ENCODE measurements around the gene POLR1D.

Gene POLR1D

GRCh38 chr13:27641711-27642502, 20.2 kb downstream of the POLR1D start:
- FAIRE-seq, result no peak

GRCh38 chr13:27643334-27644132, 21.8 kb downstream of the POLR1D start:
- FAIRE-seq, result no peak

- no peak for FAIRE-seq
These were observed 22.6 kb downstream of the POLR1D start for GRCh38 chr13:27644302-27644701.

GRCh38 chr13:27650312-27650711, 28.6 kb downstream of the POLR1D start:
- no peak for FAIRE-seq

DNA sequence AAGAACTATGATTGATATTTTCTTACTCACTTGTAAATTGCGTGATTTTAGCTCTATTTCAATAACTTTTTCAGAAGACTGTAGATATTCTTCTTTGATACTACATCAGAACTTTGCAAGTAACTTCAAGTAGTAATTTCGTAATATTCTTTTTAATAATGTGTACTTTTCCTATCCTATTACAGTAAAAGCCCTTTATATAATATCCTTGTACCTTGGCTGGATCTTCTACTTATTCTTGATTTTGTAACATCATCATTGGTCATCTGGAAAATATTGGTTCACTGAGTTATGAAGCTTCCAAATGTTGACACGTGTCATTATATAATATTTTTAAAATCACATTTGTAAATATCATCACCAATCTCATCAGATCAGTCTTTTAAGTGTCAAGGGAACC, 32.4 kb downstream of the POLR1D start:
- FAIRE-seq, result no peak

GRCh38 chr13:27654816-27655215, 33.1 kb downstream of the POLR1D start:
- FAIRE-seq, result no peak

DNA sequence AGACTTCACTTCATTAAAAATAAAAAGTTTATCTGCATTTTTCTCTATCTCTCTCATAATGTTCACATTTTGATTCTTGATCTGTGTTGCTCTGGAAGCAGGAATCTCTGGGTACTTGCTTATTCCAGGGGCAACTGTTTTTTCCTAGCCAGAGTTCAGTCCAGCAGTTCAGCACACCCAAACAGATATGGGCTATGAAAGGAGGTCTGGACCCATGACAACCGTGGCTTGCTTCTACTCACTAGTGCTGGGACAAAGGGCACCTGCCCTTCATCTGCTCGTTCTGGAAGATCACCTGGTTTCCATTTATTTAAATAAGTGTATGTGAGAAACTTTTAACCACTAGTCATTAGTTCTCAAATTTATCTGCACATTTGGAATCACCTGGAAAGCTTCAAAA, 36.0 kb downstream of the POLR1D start:
- FAIRE-seq, result no peak

DNA sequence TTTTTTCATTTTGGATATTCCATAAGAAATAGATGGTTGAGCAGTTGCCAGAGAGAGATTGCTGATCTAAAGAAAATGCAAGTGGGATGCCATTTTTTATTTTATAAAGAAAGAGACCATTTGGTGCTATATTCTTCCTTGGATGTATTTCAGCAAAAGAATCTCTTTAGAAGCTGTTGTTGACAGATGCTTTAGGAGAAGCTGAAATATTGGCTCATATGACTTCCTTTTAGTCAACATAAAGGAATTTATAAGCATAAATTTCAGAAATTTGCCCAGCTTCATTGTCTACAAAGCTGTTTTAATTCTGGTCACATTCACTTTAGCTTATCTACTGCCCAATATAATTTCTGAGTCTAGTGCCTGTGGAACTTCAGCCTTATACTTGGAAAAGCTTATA, 36.9 kb downstream of the POLR1D start:
- FAIRE-seq, result no peak

- no peak for FAIRE-seq
These were observed 37.6 kb downstream of the POLR1D start for GRCh38 chr13:27659145-27659865.

GRCh38 chr13:27660511-27660910, 38.8 kb downstream of the POLR1D start:
- no peak for FAIRE-seq

GRCh38 chr13:27661017-27661416, 39.3 kb downstream of the POLR1D start:
- no peak for FAIRE-seq

DNA sequence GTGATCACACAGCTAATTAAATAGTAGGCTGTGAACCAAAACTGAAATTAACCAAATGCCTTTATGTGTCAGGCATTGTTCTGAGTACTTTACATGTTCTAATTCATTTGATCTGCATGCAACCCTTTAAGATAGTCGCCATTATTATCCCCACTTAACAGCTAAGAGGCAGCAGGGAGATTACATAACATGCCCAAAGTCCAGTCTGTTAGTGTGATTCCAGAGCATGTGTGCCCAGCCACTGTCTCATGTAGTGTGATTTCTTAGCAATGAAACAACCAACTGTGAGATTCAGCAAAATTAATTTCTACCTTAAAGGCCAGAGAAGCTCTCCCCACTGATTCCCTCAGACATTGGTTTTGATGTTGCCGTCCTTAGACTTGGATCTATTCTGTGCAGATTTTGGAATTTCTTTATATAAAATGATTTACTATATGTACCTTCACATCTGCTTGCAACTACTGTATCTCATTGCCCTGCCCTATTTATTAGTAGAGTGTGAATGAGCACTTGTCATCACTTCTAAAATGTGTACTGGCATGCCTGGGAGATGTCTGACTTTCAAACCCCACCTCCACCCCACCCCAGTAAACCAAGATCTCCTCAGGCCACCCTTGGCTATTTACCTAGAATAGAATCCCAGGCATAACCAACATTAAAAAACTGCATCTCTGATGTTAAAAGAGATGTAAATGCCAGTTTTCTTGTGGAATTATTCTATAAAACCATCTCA, 41.2 kb downstream of the POLR1D start:
- no peak for FAIRE-seq

DNA sequence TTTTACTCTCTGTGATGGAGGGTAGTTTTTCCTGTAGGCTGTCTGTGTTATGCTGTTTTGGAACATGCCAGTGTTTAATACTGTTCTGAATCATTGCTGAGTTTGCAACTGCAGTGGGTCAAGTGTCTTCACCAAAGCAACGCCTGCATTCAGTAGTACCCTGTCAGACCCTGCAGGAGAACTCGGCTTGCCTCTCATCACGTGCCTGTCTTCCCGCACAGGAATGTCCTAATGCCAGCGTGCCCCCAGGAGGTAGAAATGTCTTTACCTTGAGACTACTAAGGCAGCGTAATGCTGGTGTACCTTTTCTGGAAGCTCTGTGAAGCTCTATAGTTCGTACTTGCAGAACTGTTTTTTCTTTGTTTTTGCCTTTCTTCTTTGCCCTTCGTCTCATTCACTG, 42.3 kb downstream of the POLR1D start:
- no peak for FAIRE-seq

DNA sequence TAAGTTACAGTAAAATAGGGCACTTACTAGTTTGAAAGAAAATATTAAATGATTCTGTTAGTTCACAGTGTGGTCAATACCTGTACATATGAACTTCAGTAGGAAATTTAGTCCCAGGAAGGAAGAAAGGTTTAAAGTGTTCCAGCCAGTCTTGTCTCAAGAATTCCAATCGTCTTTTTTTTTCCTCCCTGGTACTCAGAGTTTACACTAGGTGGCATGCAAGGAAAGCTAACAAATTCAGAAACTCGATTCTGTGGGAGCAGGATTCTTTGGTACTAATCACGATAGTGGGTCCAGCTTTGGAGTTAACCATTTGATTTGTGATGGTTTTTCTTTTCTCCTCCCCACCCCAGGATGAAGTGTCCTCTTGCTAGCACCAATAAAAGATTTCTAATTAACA, 43.6 kb downstream of the POLR1D start:
- FAIRE-seq, result no peak

GRCh38 chr13:27665761-27666160, 44.1 kb downstream of the POLR1D start:
- FAIRE-seq, result no peak

- no peak for FAIRE-seq
These were observed 45.3 kb downstream of the POLR1D start for GRCh38 chr13:27666951-27667350.

GRCh38 chr13:27667946-27668345, 46.3 kb downstream of the POLR1D start:
- FAIRE-seq, result no peak

GRCh38 chr13:27670861-27671260, 49.2 kb downstream of the POLR1D start:
- no peak for FAIRE-seq

- FAIRE-seq, result no peak
These were observed 50.3 kb downstream of the POLR1D start for GRCh38 chr13:27672025-27672424.

Data from G401.6 (cell line).